ENCODE results near the gene B4GALT5. TPM values are rescaled to one million over a fixed set of nuclear protein-coding genes. Genes with fewer than 3 reads are reported as not detected.
"Not testable (repeated sequence)": the region's sequence is repeated elsewhere in the genome, so short reads cannot be mapped to it uniquely, and the experiment has no call there.

B4GALT5 gene
- total RNA-seq, 1 experiment from 2014 or later: 65.0 TPM

- intact Hi-C loops (cut with micrococcal nuclease; ENCODE audit: unreplicated experiment): no loop called here
- H3K27ac Mint-ChIP-seq (ENCODE audit: unreplicated experiment): no peak overlapping the region
- H3K4me1 Mint-ChIP-seq (ENCODE audit: low read depth, unreplicated experiment): peaks cover 12% of the 10 kb centered on the region
- no TSS peak for BruUV-seq (replicated peaks)
- ChIA-PET POLR2A (no interaction called here), CTCF (interaction anchor here (0.7 to 2.7 kb wide), 7 partner anchors 11 to 380 kb away, joined by 3 to 12 read pairs (median 3); no protein-coding TSS in a partner anchor)
- DNase-seq: no peak
- H3K4me3 Mint-ChIP-seq (ENCODE audit: unreplicated experiment): no peak overlapping the region
- H3K36me3 Mint-ChIP-seq (ENCODE audit: insufficient read depth, unreplicated experiment): no peaks in the 10 kb centered on the region
- H3K27me3 ChIP-seq (replicated peaks; ENCODE audit: control insufficient read depth, insufficient read depth, low read length): no peaks in the 10 kb centered on the region
- TF ChIP-seq, protein P1, sequence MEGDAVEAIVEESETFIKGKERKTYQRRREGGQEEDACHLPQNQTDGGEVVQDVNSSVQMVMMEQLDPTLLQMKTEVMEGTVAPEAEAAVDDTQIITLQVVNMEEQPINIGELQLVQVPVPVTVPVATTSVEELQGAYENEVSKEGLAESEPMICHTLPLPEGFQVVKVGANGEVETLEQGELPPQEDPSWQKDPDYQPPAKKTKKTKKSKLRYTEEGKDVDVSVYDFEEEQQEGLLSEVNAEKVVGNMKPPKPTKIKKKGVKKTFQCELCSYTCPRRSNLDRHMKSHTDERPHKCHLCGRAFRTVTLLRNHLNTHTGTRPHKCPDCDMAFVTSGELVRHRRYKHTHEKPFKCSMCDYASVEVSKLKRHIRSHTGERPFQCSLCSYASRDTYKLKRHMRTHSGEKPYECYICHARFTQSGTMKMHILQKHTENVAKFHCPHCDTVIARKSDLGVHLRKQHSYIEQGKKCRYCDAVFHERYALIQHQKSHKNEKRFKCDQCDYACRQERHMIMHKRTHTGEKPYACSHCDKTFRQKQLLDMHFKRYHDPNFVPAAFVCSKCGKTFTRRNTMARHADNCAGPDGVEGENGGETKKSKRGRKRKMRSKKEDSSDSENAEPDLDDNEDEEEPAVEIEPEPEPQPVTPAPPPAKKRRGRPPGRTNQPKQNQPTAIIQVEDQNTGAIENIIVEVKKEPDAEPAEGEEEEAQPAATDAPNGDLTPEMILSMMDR (IDR thresholded peaks at IDR 0.05; ENCODE audit: insufficient read depth in 1 of 2, low read depth in 1 of 2, low read length in 1 of 2, severe bottlenecking in 1 of 2, unreplicated experiment in 1 of 2): no peak
- H3K4me1 ChIP-seq: peaks cover 7% of the 10 kb centered on the region
- no peak overlapping the region for H3K4me3 ChIP-seq (ENCODE audit: low read depth, low read length)
- no peaks in the 10 kb centered on the region for H3K27me3 Mint-ChIP-seq (ENCODE audit: insufficient read depth, unreplicated experiment)
- no peaks in the 10 kb centered on the region for H3K9me3 Mint-ChIP-seq (ENCODE audit: unreplicated experiment)
- H3K9me3 ChIP-seq: no peaks in the 10 kb centered on the region
- no peaks in the 10 kb centered on the region for H3K36me3 ChIP-seq (ENCODE audit: control insufficient read depth, insufficient read depth, low read length)
Observed at GRCh38 chr20:49614338-49615050, 99.2 kb downstream of the B4GALT5 start.

GRCh38 chr20:49612127-49612738 lies 101.4 kb downstream of the B4GALT5 start:
- CTCF ChIA-PET: interaction anchor here (0.7 to 2.5 kb wide), 13 partner anchors 28 to 459 kb away, joined by 3 to 12 read pairs (median 3); partner anchors contain the start of gene SLC9A8
- Histone ChIP-seq H3K36me3 (ENCODE audit: control insufficient read depth, insufficient read depth, low read length) (no peaks in the 10 kb centered on the region), H3K27me3 (replicated peaks; ENCODE audit: control insufficient read depth, insufficient read depth, low read length) (no peaks in the 10 kb centered on the region), H3K4me1 (peaks cover 7% of the 10 kb centered on the region), H3K9me3 (no peaks in the 10 kb centered on the region), H3K4me3 (ENCODE audit: low read depth, low read length) (no peak overlapping the region)
- no peaks in the 10 kb centered on the region for H3K36me3 Mint-ChIP-seq (ENCODE audit: insufficient read depth, unreplicated experiment)
- intact Hi-C loops (cut with micrococcal nuclease; ENCODE audit: unreplicated experiment): no loop called here
- no TSS peak for BruUV-seq (replicated peaks)
- no peak for DNase-seq
- no peaks in the 10 kb centered on the region for H3K27me3 Mint-ChIP-seq (ENCODE audit: insufficient read depth, unreplicated experiment)
- no peak overlapping the region for H3K4me3 Mint-ChIP-seq (ENCODE audit: unreplicated experiment)
- POLR2A ChIA-PET: no interaction called here
- TF ChIP-seq, protein P1 (IDR thresholded peaks at IDR 0.05; ENCODE audit: insufficient read depth in 1 of 2, low read depth in 1 of 2, low read length in 1 of 2, severe bottlenecking in 1 of 2, unreplicated experiment in 1 of 2): no peak
- H3K27ac Mint-ChIP-seq (ENCODE audit: unreplicated experiment): no peak overlapping the region
- no peaks in the 10 kb centered on the region for H3K9me3 Mint-ChIP-seq (ENCODE audit: unreplicated experiment)
- peaks cover 19% of the 10 kb centered on the region for H3K4me1 Mint-ChIP-seq (ENCODE audit: low read depth, unreplicated experiment)

- H3K9me3 Mint-ChIP-seq (ENCODE audit: unreplicated experiment); H3K27me3 Mint-ChIP-seq (ENCODE audit: insufficient read depth, unreplicated experiment); DNase-seq; POLR2A ChIA-PET; H3K27ac Mint-ChIP-seq (ENCODE audit: unreplicated experiment); H3K9me3 ChIP-seq; BruUV-seq (replicated peaks); H3K36me3 Mint-ChIP-seq (ENCODE audit: insufficient read depth, unreplicated experiment); H3K4me3 ChIP-seq (ENCODE audit: low read depth, low read length); H3K27me3 ChIP-seq (replicated peaks; ENCODE audit: control insufficient read depth, insufficient read depth, low read length); H3K36me3 ChIP-seq (ENCODE audit: control insufficient read depth, insufficient read depth, low read length); H3K4me1 ChIP-seq: not testable (repeated sequence)
- CTCF ChIA-PET: interaction anchor here (0.7 to 2.5 kb wide), 10 partner anchors 28 to 460 kb away, joined by 3 to 12 read pairs (median 3); partner anchors contain the start of gene SLC9A8
- Mint-ChIP-seq H3K4me1 (ENCODE audit: low read depth, unreplicated experiment) (peaks cover 19% of the 10 kb centered on the region), H3K4me3 (ENCODE audit: unreplicated experiment) (peak overlapping the region; percentile 76)
- intact Hi-C loops (cut with micrococcal nuclease; ENCODE audit: unreplicated experiment): loop anchor here (1.0 to 2.0 kb wide), 8 partner anchors 64 to 317 kb away; no protein-coding TSS in a partner anchor
Observed at GRCh38 chr20:49611539-49612126, 102.0 kb downstream of the B4GALT5 start.

Measured in Caco-2 (cell line).